Stimulated activated CD4-positive, alpha-beta T cell treated with anti-CD3 and anti-CD28 coated beads, Interleukin-2, amount 100 ng/mL, for 48 hours (primary cell): ENCODE measurements around the gene FXYD2.

Experiments used
- DNase-seq, 2 donors: peaks; one replicate each; pipeline ENCODE4 v3.0.0-alpha.2; 2020

FXYD2 gene

GRCh38 chr11:117857734-117858414 is 33.3 kb upstream of the FXYD2 start:
- DNase-seq, result no peak

GRCh38 chr11:117855912-117856651 is 31.5 kb upstream of the FXYD2 start:
- DNase-seq, result no peak

GRCh38 chr11:117855186-117855845 is 30.8 kb upstream of the FXYD2 start:
- DNase-seq, result no peak

- no peak for DNase-seq
Observed at GRCh38 chr11:117852309-117852708, 27.8 kb upstream of the FXYD2 start.

- no peak for DNase-seq
Observed at GRCh38 chr11:117851852-117852251, 27.3 kb upstream of the FXYD2 start.

GRCh38 chr11:117851106-117851505 is 26.6 kb upstream of the FXYD2 start:
- DNase-seq, result no peak

GRCh38 chr11:117849781-117850414 is 25.4 kb upstream of the FXYD2 start:
- DNase-seq, result no peak

GRCh38 chr11:117843666-117844484 is 19.3 kb upstream of the FXYD2 start:
- DNase-seq, result peak; percentile 88 to 90

- no peak for DNase-seq
Observed at GRCh38 chr11:117842131-117842941, 17.8 kb upstream of the FXYD2 start.

- no peak for DNase-seq
Observed at GRCh38 chr11:117841551-117842031, 17.0 kb upstream of the FXYD2 start.

- DNase-seq, result no peak
Observed at GRCh38 chr11:117840881-117841550, 16.5 kb upstream of the FXYD2 start.

GRCh38 chr11:117839936-117840813 is 15.6 kb upstream of the FXYD2 start:
- no peak for DNase-seq

- no peak for DNase-seq
Observed at GRCh38 chr11:117839380-117839881, 14.9 kb upstream of the FXYD2 start.

GRCh38 chr11:117838901-117839300 is 14.4 kb upstream of the FXYD2 start:
- no peak for DNase-seq

GRCh38 chr11:117837791-117838190 is 13.2 kb upstream of the FXYD2 start:
- DNase-seq, result no peak

- no peak for DNase-seq
Observed at GRCh38 chr11:117837070-117837776, 12.7 kb upstream of the FXYD2 start.

- no peak for DNase-seq
Observed at GRCh38 chr11:117836077-117836960, 11.8 kb upstream of the FXYD2 start.

GRCh38 chr11:117835576-117835975 is 11.0 kb upstream of the FXYD2 start:
- DNase-seq, result no peak
